IMR-90 (cell line): ENCODE measurements around the gene PRELID2. TPM values are rescaled to one million over a fixed set of nuclear protein-coding genes. Genes with fewer than 3 reads are reported as not detected.
"Not testable (repeated sequence)": the region's sequence is repeated elsewhere in the genome, so short reads cannot be mapped to it uniquely, and the experiment has no call there.

Experiments
- ATAC-seq: fragments of 200-7000 bp; cut with Tn5 transposase; 2 replicates; pipeline ENCODE4 v1.9.1; 2020; ENCODE audit warnings: low read depth, mild to moderate bottlenecking, moderate library complexity
- BruUV-seq: library from RNA; stranded (reverse); fragments of 400-500 nt; replicated peaks from 2 replicates; lab custom pipeline; 2021; lab: Mats Ljungman, UMichigan
- CTCF ChIA-PET: fragments of 300-600 bp; formaldehyde crosslinking; extraction: SDS; loops from one replicate; lab custom pipeline; 2021; ENCODE audit warnings: antibody characterized with exemption; lab: Yijun Ruan, JAX
- POLR2A ChIA-PET: fragments of 300-600 bp; sonication (Branson Sonifier 250); formaldehyde crosslinking; loops from one replicate; lab custom pipeline; 2022; ENCODE audit warnings: antibody characterized with exemption; ENCODE audit not compliant: unreplicated experiment; lab: Charles Lee
- DNase-seq: peaks from one replicate; pipeline ENCODE4 v3.0.0; 2013
- H2AFZ ChIP-seq: replicated peaks from 2 replicates; pipeline ENCODE3; 2013; ENCODE audit warnings: low read length, mild to moderate bottlenecking; ENCODE audit not compliant: poor library complexity
- H2AK5ac ChIP-seq: 2 replicates; pipeline ENCODE4 v1.6.1; 2013; ENCODE audit warnings: low read depth, low read length, inconsistent platforms
- H2AK9ac ChIP-seq: replicated peaks from 2 replicates; pipeline ENCODE3; 2013; ENCODE audit warnings: mild to moderate bottlenecking, low read depth, low read length, moderate library complexity; ENCODE audit not compliant: poor library complexity
- H2BK120ac ChIP-seq: 2 replicates; pipeline ENCODE4 v1.6.1; 2013; ENCODE audit warnings: low read depth, low read length, inconsistent platforms
- H2BK15ac ChIP-seq: 3 replicates; pipeline ENCODE4 v1.6.1; 2013; ENCODE audit warnings: low read depth, low read length, inconsistent platforms
- H2BK20ac ChIP-seq: 2 replicates; pipeline ENCODE4 v1.6.1; 2013; ENCODE audit warnings: low read depth, mild to moderate bottlenecking, inconsistent platforms, low read length, moderate library complexity
- H2BK5ac ChIP-seq: 2 replicates; pipeline ENCODE4 v1.6.1; 2013; ENCODE audit warnings: mild to moderate bottlenecking, low read depth, low read length, inconsistent platforms; ENCODE audit not compliant: poor library complexity, severe bottlenecking
- H3K14ac ChIP-seq: replicated peaks from 2 replicates; pipeline ENCODE4 v1.6.1; 2013; ENCODE audit warnings: low read depth, low read length, inconsistent platforms
- H3K18ac ChIP-seq: 2 replicates; pipeline ENCODE4 v1.6.1; 2013; ENCODE audit warnings: low read depth, low read length, control low read depth
- H3K23ac ChIP-seq: 2 replicates; pipeline ENCODE4 v1.6.1; 2013; ENCODE audit warnings: low read depth, low read length, inconsistent platforms
- H3K27ac ChIP-seq: 2 replicates; pipeline ENCODE4 v1.5.1; 2013; ENCODE audit warnings: mild to moderate bottlenecking, control low read depth, low read length; ENCODE audit not compliant: insufficient read depth
- H3K27me3 ChIP-seq: 2 replicates; pipeline ENCODE4 v1.6.1; 2013; ENCODE audit warnings: low read length; ENCODE audit not compliant: control insufficient read depth, insufficient read depth
- H3K36me3 ChIP-seq: 2 replicates; pipeline ENCODE4 v1.6.1; 2013; ENCODE audit warnings: low read length, mixed read lengths; ENCODE audit not compliant: control insufficient read depth, insufficient read depth
- H3K4ac ChIP-seq: 2 replicates; pipeline ENCODE4 v1.6.1; 2013; ENCODE audit warnings: low read depth, low read length, inconsistent platforms
- H3K4me1 ChIP-seq: 2 replicates; pipeline ENCODE4 v1.6.1; 2013; ENCODE audit warnings: low read length, mixed read lengths; ENCODE audit not compliant: control insufficient read depth, insufficient read depth
- H3K4me2 ChIP-seq: 2 replicates; pipeline ENCODE4 v1.6.1; 2013; ENCODE audit warnings: low read depth, mild to moderate bottlenecking, control low read depth, low read length, moderate library complexity
- H3K4me3 ChIP-seq: 2 replicates; pipeline ENCODE4 v1.5.1; 2013; ENCODE audit warnings: low read depth, mild to moderate bottlenecking, control low read depth, low read length, moderate library complexity; ENCODE audit not compliant: insufficient read depth
- H3K56ac ChIP-seq: 2 replicates; pipeline ENCODE4 v1.6.1; 2013; ENCODE audit warnings: low read length, inconsistent platforms; ENCODE audit not compliant: insufficient read depth; ENCODE audit errors: extremely low read depth
- H3K79me1 ChIP-seq, 2 experiments: 2 replicates each; pipeline ENCODE4 v1.6.1; 2013; ENCODE audit warnings: low read length in 2 of 2, inconsistent platforms in 1 of 2, low read depth in 1 of 2
- H3K9ac ChIP-seq: 2 replicates; pipeline ENCODE4 v1.6.1; 2013; ENCODE audit warnings: low read depth, low read length, control low read depth
- H3K9me1 ChIP-seq: 2 replicates; pipeline ENCODE4 v1.6.1; 2013; ENCODE audit warnings: low read length, inconsistent platforms; ENCODE audit not compliant: insufficient read depth
- H3K9me3 ChIP-seq: 2 replicates; pipeline ENCODE4 v1.6.1; 2013; ENCODE audit warnings: low read length; ENCODE audit not compliant: control insufficient read depth, insufficient read depth
- H4K20me1 ChIP-seq: 2 replicates; pipeline ENCODE4 v1.6.1; 2013; ENCODE audit warnings: low read length, inconsistent platforms; ENCODE audit not compliant: insufficient read depth
- H4K5ac ChIP-seq: 2 replicates; pipeline ENCODE4 v1.6.1; 2013; ENCODE audit warnings: mild to moderate bottlenecking, low read depth, low read length, control low read depth
- H4K8ac ChIP-seq, 2 experiments: 2 replicates each; pipeline ENCODE4 v1.6.1; 2013; ENCODE audit warnings: low read depth in 2 of 2, low read length in 2 of 2, control low read depth in 1 of 2, inconsistent platforms in 1 of 2
- H4K91ac ChIP-seq: 2 replicates; pipeline ENCODE4 v1.6.1; 2013; ENCODE audit warnings: low read depth, low read length, inconsistent platforms; ENCODE audit not compliant: insufficient read depth
- BHLHE40 ChIP-seq: fragments of 150-350 bp; IDR thresholded peaks from 2 replicates; pipeline ENCODE4 v1.6.1; 2016; ENCODE audit warnings: mild to moderate bottlenecking, low read depth, low read length
- CHD1 ChIP-seq: IDR thresholded peaks from 2 replicates; pipeline ENCODE4 v1.6.1; 2012; ENCODE audit warnings: low read depth, low read length, improper control_type of control experiment
- MAFK ChIP-seq: IDR thresholded peaks from 2 replicates; pipeline ENCODE4 v1.6.1; 2012; ENCODE audit warnings: low read depth, low read length, improper control_type of control experiment
- MAZ ChIP-seq: IDR thresholded peaks from 2 replicates; pipeline ENCODE4 v1.6.1; 2012; ENCODE audit warnings: low read depth, mild to moderate bottlenecking, low read length, improper control_type of control experiment, moderate library complexity, borderline replicate concordance
- POLR2A ChIP-seq: IDR thresholded peaks from 2 replicates; pipeline ENCODE4 v1.6.1; 2012; ENCODE audit warnings: mild to moderate bottlenecking, low read depth, low read length
- RAD21 ChIP-seq: IDR thresholded peaks from 2 replicates; pipeline ENCODE4 v1.6.1; 2012; ENCODE audit warnings: low read length, improper control_type of control experiment
- RCOR1 ChIP-seq: IDR thresholded peaks from 2 replicates; pipeline ENCODE4 v1.6.1; 2012; ENCODE audit warnings: mild to moderate bottlenecking, low read length, improper control_type of control experiment; ENCODE audit not compliant: insufficient replicate concordance
- WGBS, 2 experiments: methylation state at CpG; one replicate each; pipeline versions ENCODE4 v1.1.5 to v1.1.7; 2013; ENCODE audit warnings: missing lambda C conversion rate in 2 of 2; ENCODE audit not compliant: insufficient read length in 1 of 2; ENCODE audit errors: extremely low coverage in 2 of 2; 5-methylcytosine and 5-hydroxymethylcytosine counted together
- dilution Hi-C: fragments of 300-500 bp; cut with HindIII; formaldehyde crosslinking; loops from one replicate; pipeline ENCODE4 v1.14.3; 2018; ENCODE audit warnings: low sequenced_read_pairs; ENCODE audit not compliant: unreplicated experiment
- in situ Hi-C: fragments of 300-500 bp; cut with MboI; formaldehyde crosslinking; loops from 3 replicates; pipeline ENCODE4 v1.14.3; 2019; ENCODE audit warnings: low sequenced_read_pairs, inconsistent platforms, mixed read lengths
- intact Hi-C: fragments of 100-400 bp; cut with micrococcal nuclease; formaldehyde crosslinking; loops from 2 replicates; pipeline ENCODE4 v1.10.0; 2022
- polyA plus RNA-seq, 3 experiments: library from polyadenylated mRNA; depleted of rRNA; stranded (reverse); fragments of >200 nt; gene quantifications; 2 replicates each; pipeline ENCODE4 v1.2.3, GENCODE V29; 2012; ENCODE audit warnings: low replicate concordance in 1 of 3
- total RNA-seq: library from RNA; depleted of rRNA; stranded (reverse); fragments of >200 nt; gene quantifications from 2 replicates; pipeline ENCODE4 v1.2.3, GENCODE V29; 2012

PRELID2 gene
- total and polyA plus RNA-seq, 2 of the 4 experiments (the other 2 are of a cell fraction): 4.9 to 8.6 TPM

GRCh38 chr5:145801195-145801594 lies 33.9 kb downstream of the PRELID2 start (continued):
- TF ChIP-seq MAZ (no peak), MAFK (no peak), POLR2A (no peak), RAD21 (no peak), RCOR1 (no peak), CHD1 (no peak)

GRCh38 chr5:145800181-145800580 lies 35.0 kb downstream of the PRELID2 start:
- H3K36me3 ChIP-seq: no peaks in the 10 kb centered on the region

GRCh38 chr5:145798503-145798902 lies 36.6 kb downstream of the PRELID2 start:
- H3K23ac ChIP-seq, H3K9me3 ChIP-seq, dilution Hi-C loops, intact Hi-C loops, H3K4me1 ChIP-seq, H2BK20ac ChIP-seq, H2BK5ac ChIP-seq, H4K5ac ChIP-seq, DNase-seq, H3K4me2 ChIP-seq, H2BK120ac ChIP-seq, H3K18ac ChIP-seq, H3K27ac ChIP-seq, BruUV-seq, H3K4me3 ChIP-seq, H2BK15ac ChIP-seq, in situ Hi-C loops, ATAC-seq, H2AK9ac ChIP-seq, H4K8ac ChIP-seq, H4K20me1 ChIP-seq, H4K91ac ChIP-seq, POLR2A ChIA-PET, H3K79me1 ChIP-seq, CTCF ChIA-PET, H3K27me3 ChIP-seq, H3K9ac ChIP-seq, H3K36me3 ChIP-seq, H3K14ac ChIP-seq, H2AK5ac ChIP-seq, H3K56ac ChIP-seq, H3K9me1 ChIP-seq, H3K4ac ChIP-seq, H2AFZ ChIP-seq: not testable (repeated sequence)

More at GRCh38 chr5:145800181-145800580, 35.0 kb downstream of the PRELID2 start:
- dilution Hi-C loops: no loop called here
- Histone ChIP-seq H3K4ac (no peak overlapping the region), H4K20me1 (no peaks in the 10 kb centered on the region), H4K8ac (no peak overlapping the region), H3K56ac (no peak overlapping the region), H4K5ac (no peak overlapping the region), H3K79me1 (0 out of 4 replicates have a peak, but pooled peaks cover 0 to 1% of the 10 kb centered on the region in 2 experiments), H2AFZ (no peak overlapping the region), H3K27ac (no peak overlapping the region), H2BK120ac (no peak overlapping the region), H3K9me1 (no peaks in the 10 kb centered on the region), H2BK5ac (no peak overlapping the region), H3K27me3 (no peaks in the 10 kb centered on the region), H4K91ac (no peak overlapping the region), H2BK20ac (no peak overlapping the region), H3K4me3 (no peak overlapping the region), H3K9me3 (no peaks in the 10 kb centered on the region), H2BK15ac (no peak overlapping the region), H2AK5ac (no peak overlapping the region), H3K4me2 (no peak overlapping the region), H3K18ac (no peak overlapping the region), H3K4me1 (no peaks in the 10 kb centered on the region), H2AK9ac (no peak overlapping the region), H3K9ac (no peak overlapping the region), H3K23ac (no peak overlapping the region), H3K14ac (no peak overlapping the region)
- DNase-seq: no peak
- ChIA-PET POLR2A (no interaction called here), CTCF (no interaction called here)
- no peak for ATAC-seq
- in situ Hi-C loops: no loop called here
- intact Hi-C loops: no loop called here
- TF ChIP-seq MAFK (no peak), MAZ (no peak), BHLHE40 (no peak), RAD21 (no peak)
- no TSS peak for BruUV-seq
- no CpG with 5 or more reads among the region's 2 CpGs for WGBS, 2 experiments
